Small intestine (tissue), 7 donors: ENCODE measurements around the gene ACTR8. TPM values are rescaled to one million over a fixed set of nuclear protein-coding genes. Genes with fewer than 3 reads are reported as not detected.

Experiments used
- DNase-seq, 2 donors: peaks; one replicate each; pipeline versions ENCODE4 v3.0.0 to v3.0.0-alpha.2; 2013
- FAIRE-seq: peaks from 2 replicates; lab custom pipeline; 2012; peaks lifted over from hg19 to GRCh38; lab: Jason Lieb, UNC
- H3K27ac ChIP-seq, 3 donors: one replicate each; pipeline ENCODE4 v1.5.1; 2013; ENCODE audit warnings: low read length in 2 of 3, mild to moderate bottlenecking in 2 of 3, control low read depth in 1 of 3, inconsistent platforms in 1 of 3, low read depth in 1 of 3, moderate library complexity in 1 of 3
- H3K27me3 ChIP-seq, 3 donors: one replicate each; pipeline ENCODE4 v1.6.1; 2013; ENCODE audit warnings: low read length in 3 of 3, inconsistent platforms in 1 of 3; ENCODE audit not compliant: control insufficient read depth in 3 of 3, insufficient read depth in 3 of 3
- H3K36me3 ChIP-seq, 3 donors: one replicate each; pipeline ENCODE4 v1.6.1; 2013; ENCODE audit warnings: low read length in 3 of 3, inconsistent platforms in 1 of 3, low read depth in 1 of 3, mild to moderate bottlenecking in 1 of 3, moderate library complexity in 1 of 3; ENCODE audit not compliant: control insufficient read depth in 3 of 3, insufficient read depth in 2 of 3
- H3K4me1 ChIP-seq, 3 donors: one replicate each; pipeline ENCODE4 v1.6.1; 2013; ENCODE audit warnings: low read length in 2 of 3, inconsistent platforms in 1 of 3, low read depth in 1 of 3, mild to moderate bottlenecking in 1 of 3, moderate library complexity in 1 of 3; ENCODE audit not compliant: control insufficient read depth in 3 of 3, insufficient read depth in 2 of 3
- H3K4me3 ChIP-seq, 3 donors: one replicate each; pipeline ENCODE4 v1.5.1; 2013; ENCODE audit warnings: low read length in 3 of 3, control low read depth in 1 of 3, inconsistent platforms in 1 of 3, low read depth in 1 of 3, mild to moderate bottlenecking in 1 of 3, moderate library complexity in 1 of 3
- H3K9me3 ChIP-seq, 2 donors: one replicate each; pipeline ENCODE4 v1.6.1; 2013; ENCODE audit warnings: low read depth in 1 of 2, low read length in 1 of 2; ENCODE audit not compliant: control insufficient read depth in 2 of 2, insufficient read depth in 1 of 2
- WGBS, 3 donors: extraction: QIAGEN DNeasy Blood & Tissue Kit; methylation state at CpG; one replicate each; pipeline ENCODE4 v1.1.7; 2013; 5-methylcytosine and 5-hydroxymethylcytosine counted together
- polyA plus RNA-seq, 4 donors: library from polyadenylated mRNA; stranded (reverse) in 3 of 4; unstranded in 1 of 4; fragments of 200-250 nt in 3 of 4; fragments of 120-200 nt in 1 of 4; gene quantifications; one replicate each; pipeline versions ENCODE4 v1.2.1 to v1.2.3, GENCODE V29; 2013
- donor health status: healthy with polysubstance abuse.
- donor health status: control.
- donor health status: control.
- donor health status: Bipolar disorder and iron deficiency.
- donor health status: healthy.

Gene ACTR8
- polyA plus RNA-seq, 4 donors: 6.2 to 27.0 (median 8.2) TPM

GRCh38 chr3:53884623-53885022 lies 2.7 kb upstream of the ACTR8 start:
- FAIRE-seq: no peak
- no peak overlapping the region for H3K27ac ChIP-seq
- peaks cover 6 to 14% (median 13%) of the 10 kb centered on the region in 3 donors for H3K36me3 ChIP-seq
- no peak overlapping the region for H3K4me3 ChIP-seq
- no peaks in the 10 kb centered on the region for H3K27me3 ChIP-seq
- 96 to 98% (median 98%) methylated on average over 11 of the region's 11 CpGs for WGBS, 3 donors
- peaks cover 0 to 13% (median 8%) of the 10 kb centered on the region in 3 donors for H3K4me1 ChIP-seq
- DNase-seq: no peak
- no peaks in the 10 kb centered on the region for H3K9me3 ChIP-seq

- Histone ChIP-seq H3K4me1 (peaks cover 0 to 9% (median 8%) of the 10 kb centered on the region in 3 donors), H3K4me3 (no peak overlapping the region), H3K9me3 (no peaks in the 10 kb centered on the region), H3K27ac (no peak overlapping the region), H3K36me3 (peaks cover 10 to 17% (median 16%) of the 10 kb centered on the region in 3 donors), H3K27me3 (no peaks in the 10 kb centered on the region)
- WGBS, 3 donors: 72 to 88% (median 87%) methylated on average over 4 of the region's 4 CpGs
- FAIRE-seq (no peak), DNase-seq (no peak)
Observed at GRCh38 chr3:53883008-53883407, 1.1 kb upstream of the ACTR8 start.

- Histone ChIP-seq H3K36me3 (peaks cover 14 to 21% (median 16%) of the 10 kb centered on the region in 3 donors), H3K4me3 (peak overlapping the region in 2 of 3 donors; percentile 70 to 90), H3K4me1 (peaks cover 0 to 9% (median 8%) of the 10 kb centered on the region in 3 donors), H3K27ac (peak overlapping the region in 1 of 3 donors; percentile 92), H3K9me3 (no peaks in the 10 kb centered on the region), H3K27me3 (no peaks in the 10 kb centered on the region)
- DNase-seq (peak in 1 of 2 donors; percentile 19), FAIRE-seq (no peak)
- whole genome bisulfite sequencing, 3 donors: 55 to 64% (median 63%) methylated on average over 10 of the region's 10 CpGs
Observed at GRCh38 chr3:53880396-53881345, 1.3 kb downstream of the ACTR8 start.

GRCh38 chr3:53865732-53866499 lies 16.0 kb downstream of the ACTR8 start:
- DNase-seq (no peak), FAIRE-seq (no peak)
- 89 to 92% (median 90%) methylated on average over 5 of the region's 5 CpGs for WGBS, 3 donors
- peaks cover 9 to 33% (median 16%) of the 10 kb centered on the region in 3 donors for H3K36me3 ChIP-seq
- no peak overlapping the region for H3K4me3 ChIP-seq
- no peaks in the 10 kb centered on the region for H3K27me3 ChIP-seq
- H3K4me1 ChIP-seq: no peaks in the 10 kb centered on the region
- H3K27ac ChIP-seq: no peak overlapping the region
- H3K9me3 ChIP-seq: no peaks in the 10 kb centered on the region

- Histone ChIP-seq H3K27me3 (no peaks in the 10 kb centered on the region), H3K9me3 (no peaks in the 10 kb centered on the region), H3K36me3 (peaks cover 13 to 36% (median 14%) of the 10 kb centered on the region in 3 donors), H3K27ac (no peak overlapping the region), H3K4me1 (no peaks in the 10 kb centered on the region), H3K4me3 (no peak overlapping the region)
- DNase-seq (no peak), FAIRE-seq (no peak)
- WGBS, 3 donors: 24 to 67% (median 39%) methylated on average over 1 of the region's 1 CpG
Observed at GRCh38 chr3:53863145-53863544, 18.8 kb downstream of the ACTR8 start.

GRCh38 chr3:53862241-53862640 lies 19.7 kb downstream of the ACTR8 start:
- H3K9me3 ChIP-seq: no peaks in the 10 kb centered on the region
- H3K27ac ChIP-seq: no peak overlapping the region
- 92 to 96% (median 93%) methylated on average over 3 of the region's 3 CpGs for WGBS, 3 donors
- no peak for FAIRE-seq
- peaks cover 12 to 41% (median 13%) of the 10 kb centered on the region in 3 donors for H3K36me3 ChIP-seq
- H3K4me3 ChIP-seq: no peak overlapping the region
- DNase-seq: no peak
- no peaks in the 10 kb centered on the region for H3K27me3 ChIP-seq
- no peaks in the 10 kb centered on the region for H3K4me1 ChIP-seq

- H3K27me3 ChIP-seq: no peaks in the 10 kb centered on the region
- no peak for FAIRE-seq
- 86 to 90% (median 89%) methylated on average over 4 of the region's 4 CpGs for WGBS, 3 donors
Observed at GRCh38 chr3:53860196-53860595, 21.8 kb downstream of the ACTR8 start.

GRCh38 chr3:53859178-53859577 lies 22.8 kb downstream of the ACTR8 start:
- Histone ChIP-seq H3K4me1 (no peaks in the 10 kb centered on the region), H3K27ac (no peak overlapping the region), H3K27me3 (no peaks in the 10 kb centered on the region), H3K9me3 (no peaks in the 10 kb centered on the region), H3K4me3 (no peak overlapping the region), H3K36me3 (peaks cover 6 to 38% (median 9%) of the 10 kb centered on the region in 3 donors)
- DNase-seq: no peak
- 86 to 93% (median 89%) methylated on average over 6 of the region's 6 CpGs for WGBS, 3 donors
- FAIRE-seq: no peak

More at GRCh38 chr3:53860196-53860595, 21.8 kb downstream of the ACTR8 start:
- no peak overlapping the region for H3K27ac ChIP-seq
- no peaks in the 10 kb centered on the region for H3K4me1 ChIP-seq
- H3K4me3 ChIP-seq: no peak overlapping the region
- H3K9me3 ChIP-seq: no peaks in the 10 kb centered on the region
- DNase-seq: no peak
- H3K36me3 ChIP-seq: peaks cover 12 to 46% (median 13%) of the 10 kb centered on the region in 3 donors
